HG03460 (cell line): ENCODE data around the gene FIGN.

Experiments
- ATAC-seq: cut with Tn5 transposase; IDR thresholded peaks from one replicate; pipeline ENCODE4 v1.9.1; 2021; ENCODE audit not compliant: unreplicated experiment

Gene FIGN

GRCh38 chr2:163625632-163626031 lies 110.2 kb downstream of the FIGN start:
- ATAC-seq, result no peak

GRCh38 chr2:163621445-163622004 lies 114.3 kb downstream of the FIGN start:
- ATAC-seq, result no peak

- no peak for ATAC-seq
These were observed 118.3 kb downstream of the FIGN start for GRCh38 chr2:163617517-163617916.

GRCh38 chr2:163613266-163613731 lies 122.5 kb downstream of the FIGN start:
- ATAC-seq, result no peak

GRCh38 chr2:163612332-163612731 lies 123.5 kb downstream of the FIGN start:
- no peak for ATAC-seq

GRCh38 chr2:163611557-163611906 lies 124.3 kb downstream of the FIGN start:
- no peak for ATAC-seq

- ATAC-seq, result no peak
These were observed 124.8 kb downstream of the FIGN start for GRCh38 chr2:163610817-163611556.

- ATAC-seq, result no peak
These were observed 128.2 kb downstream of the FIGN start for GRCh38 chr2:163607630-163608029.

- no peak for ATAC-seq
These were observed 128.9 kb downstream of the FIGN start for GRCh38 chr2:163606878-163607277.

GRCh38 chr2:163605779-163606178 lies 130.0 kb downstream of the FIGN start:
- no peak for ATAC-seq

GRCh38 chr2:163604941-163605555 lies 130.8 kb downstream of the FIGN start:
- ATAC-seq, result no peak

GRCh38 chr2:163602196-163602595 lies 133.6 kb downstream of the FIGN start:
- no peak for ATAC-seq

- no peak for ATAC-seq
These were observed 134.4 kb downstream of the FIGN start for GRCh38 chr2:163601377-163601776.

GRCh38 chr2:163600801-163601200 lies 135.0 kb downstream of the FIGN start:
- no peak for ATAC-seq

GRCh38 chr2:163595028-163595427 lies 140.8 kb downstream of the FIGN start:
- ATAC-seq, result no peak

GRCh38 chr2:163594497-163594896 lies 141.3 kb downstream of the FIGN start:
- no peak for ATAC-seq

GRCh38 chr2:163593982-163594381 lies 141.8 kb downstream of the FIGN start:
- ATAC-seq, result no peak

- no peak for ATAC-seq
These were observed 142.7 kb downstream of the FIGN start for GRCh38 chr2:163592954-163593622.

- no peak for ATAC-seq
These were observed 144.3 kb downstream of the FIGN start for GRCh38 chr2:163591461-163591860.

GRCh38 chr2:163580757-163581156 lies 155.1 kb downstream of the FIGN start:
- no peak for ATAC-seq

GRCh38 chr2:163574309-163574708 lies 161.5 kb downstream of the FIGN start:
- ATAC-seq, result no peak

GRCh38 chr2:163573652-163574051 lies 162.2 kb downstream of the FIGN start:
- no peak for ATAC-seq
